ENCODE measurements around the gene PLXNA2.

Gene PLXNA2

GRCh38 chr1:208178091-208178529, 66.1 kb downstream of the PLXNA2 start:
- DNase-seq (ENCODE audit: low spot score), result no peak

- DNase-seq (ENCODE audit: low spot score), result no peak
These were observed 66.5 kb downstream of the PLXNA2 start for GRCh38 chr1:208177656-208178055.

GRCh38 chr1:208176649-208177048, 67.5 kb downstream of the PLXNA2 start:
- no peak for DNase-seq (ENCODE audit: low spot score)

DNA sequence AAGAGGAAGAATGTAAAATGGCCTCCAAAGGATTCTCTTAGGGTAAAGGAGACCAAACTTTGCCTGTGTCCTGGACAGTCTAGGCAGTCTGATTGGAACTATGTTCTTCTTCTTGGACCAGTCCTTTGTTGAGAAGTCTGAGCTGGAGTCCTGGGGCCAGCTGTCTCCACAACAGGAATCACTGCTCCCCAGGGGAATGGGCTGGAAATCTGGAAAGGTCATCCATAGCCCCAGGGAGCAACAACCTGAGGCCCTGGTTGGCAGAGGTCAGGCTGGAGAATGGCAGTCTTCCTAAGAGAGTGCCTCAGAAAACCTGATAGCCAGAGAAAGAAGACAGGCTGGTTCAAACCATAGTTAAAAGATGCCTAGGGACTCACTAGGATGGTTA, 68.7 kb downstream of the PLXNA2 start:
- no peak for DNase-seq (ENCODE audit: low spot score)

DNA sequence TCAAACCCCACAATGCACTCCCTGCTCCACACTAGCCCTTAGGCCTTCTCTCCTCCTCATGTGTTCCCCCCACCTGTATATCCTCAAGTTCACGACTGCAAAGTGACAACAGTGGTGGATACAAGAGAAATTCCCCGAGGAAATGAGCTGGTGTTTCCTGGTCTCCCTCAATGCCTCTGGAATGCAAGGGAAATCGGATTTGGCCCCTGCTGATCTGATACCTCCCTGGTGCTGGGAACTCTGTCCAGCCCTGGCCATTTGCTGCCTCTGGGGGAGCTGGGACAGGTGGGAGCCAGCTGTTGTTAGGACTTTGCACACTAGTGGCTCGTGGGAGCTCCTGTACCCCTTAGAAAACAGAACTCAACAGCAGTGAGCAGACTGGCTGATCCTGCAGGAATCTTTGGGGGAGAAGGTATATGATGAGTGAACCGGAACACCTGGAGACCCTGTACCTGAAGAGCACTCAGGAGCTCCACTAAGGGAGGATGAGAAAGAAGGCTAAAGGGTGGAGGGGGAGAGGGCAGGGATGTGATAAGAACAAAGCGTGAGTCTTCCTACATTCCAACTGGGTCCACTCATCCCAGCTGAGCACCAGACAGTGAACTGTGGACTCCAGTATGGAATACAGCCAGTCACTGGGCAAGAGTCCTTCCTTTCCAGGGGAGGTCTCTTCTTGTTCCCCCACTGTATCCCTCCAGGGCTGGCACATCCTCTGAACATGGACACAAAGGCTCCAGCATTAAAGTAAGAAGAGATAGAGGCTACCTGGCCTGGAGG, 69.3 kb downstream of the PLXNA2 start:
- no peak for DNase-seq (ENCODE audit: low spot score)

GRCh38 chr1:208174200-208174599, 70.0 kb downstream of the PLXNA2 start:
- no peak for DNase-seq (ENCODE audit: low spot score)

- DNase-seq (ENCODE audit: low spot score), result no peak
These were observed 70.4 kb downstream of the PLXNA2 start for GRCh38 chr1:208173749-208174148.

DNA sequence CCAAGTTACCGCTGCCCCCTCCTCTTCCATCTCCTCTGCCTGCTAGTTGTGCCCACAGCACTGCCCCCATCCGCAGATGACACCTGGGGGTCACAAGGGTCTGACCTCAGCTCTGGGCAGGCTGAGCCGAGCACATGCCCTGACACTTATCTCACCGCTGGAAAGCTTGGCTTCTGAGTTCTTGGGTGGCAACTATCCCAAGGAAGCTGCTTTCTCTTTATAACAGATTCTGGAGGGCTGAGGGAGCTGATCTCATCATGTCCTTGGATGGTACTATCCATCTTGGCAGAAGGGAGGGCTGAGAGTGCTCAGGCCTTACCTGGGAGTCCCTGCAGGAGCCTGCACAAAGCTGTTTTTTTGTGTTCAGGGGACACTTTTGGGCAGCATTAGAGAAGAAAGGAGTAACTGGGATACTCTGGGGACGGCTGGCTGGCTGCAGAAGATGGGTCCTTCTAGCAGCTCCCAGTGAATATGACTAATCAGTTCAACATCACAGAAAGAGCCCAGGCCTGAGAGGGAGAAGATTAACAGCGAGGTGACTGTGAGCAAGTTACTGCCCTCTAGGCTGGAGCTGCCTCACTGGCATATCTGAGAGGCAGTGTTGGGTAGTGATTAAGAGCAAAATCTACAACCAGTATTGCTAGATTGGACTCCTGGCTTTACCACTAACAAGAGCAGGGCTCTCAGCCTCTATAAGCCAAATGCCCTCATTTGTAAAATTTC, 71.6 kb downstream of the PLXNA2 start:
- DNase-seq (ENCODE audit: low spot score), result no peak

DNA sequence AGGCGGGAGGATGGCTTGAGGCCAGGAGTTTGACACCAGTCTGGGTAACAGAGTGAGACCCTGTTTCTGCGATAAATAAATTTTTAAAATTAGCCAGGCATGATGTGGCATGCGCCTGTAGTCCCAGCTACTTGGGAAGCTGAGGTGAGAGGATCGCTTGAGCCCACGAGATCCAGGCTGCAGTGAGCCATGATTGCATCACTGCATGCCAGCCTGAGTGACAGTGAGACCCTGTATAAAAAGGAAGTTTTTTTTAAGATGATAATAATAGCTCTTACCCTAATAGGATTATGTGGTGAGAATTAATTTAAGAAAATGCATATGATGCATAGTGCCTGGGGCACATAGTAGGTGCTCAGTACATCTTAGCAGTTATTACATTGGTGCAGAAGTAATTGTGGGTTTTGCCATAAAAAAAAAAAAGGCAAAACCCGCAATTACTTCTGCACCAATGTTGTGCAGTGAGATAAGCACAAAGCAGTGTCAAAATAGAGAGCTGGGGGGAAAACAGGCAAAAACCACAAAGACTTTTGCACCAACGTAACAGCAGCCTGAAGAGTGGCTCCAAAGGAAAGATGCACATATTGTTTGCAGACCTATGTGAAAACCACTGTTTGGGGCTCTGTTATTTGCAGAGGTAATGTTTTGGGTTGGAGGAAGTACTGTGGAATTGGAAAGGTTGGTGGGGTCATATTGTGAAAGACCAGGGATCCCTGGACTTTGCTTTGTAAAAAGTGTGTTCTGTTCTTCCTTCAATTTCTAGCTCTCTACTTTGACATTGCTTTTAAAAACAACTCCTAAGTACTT, 72.4 kb downstream of the PLXNA2 start:
- DNase-seq (ENCODE audit: low spot score), result no peak

GRCh38 chr1:208170252-208170651, 73.9 kb downstream of the PLXNA2 start:
- DNase-seq (ENCODE audit: low spot score), result no peak

DNA sequence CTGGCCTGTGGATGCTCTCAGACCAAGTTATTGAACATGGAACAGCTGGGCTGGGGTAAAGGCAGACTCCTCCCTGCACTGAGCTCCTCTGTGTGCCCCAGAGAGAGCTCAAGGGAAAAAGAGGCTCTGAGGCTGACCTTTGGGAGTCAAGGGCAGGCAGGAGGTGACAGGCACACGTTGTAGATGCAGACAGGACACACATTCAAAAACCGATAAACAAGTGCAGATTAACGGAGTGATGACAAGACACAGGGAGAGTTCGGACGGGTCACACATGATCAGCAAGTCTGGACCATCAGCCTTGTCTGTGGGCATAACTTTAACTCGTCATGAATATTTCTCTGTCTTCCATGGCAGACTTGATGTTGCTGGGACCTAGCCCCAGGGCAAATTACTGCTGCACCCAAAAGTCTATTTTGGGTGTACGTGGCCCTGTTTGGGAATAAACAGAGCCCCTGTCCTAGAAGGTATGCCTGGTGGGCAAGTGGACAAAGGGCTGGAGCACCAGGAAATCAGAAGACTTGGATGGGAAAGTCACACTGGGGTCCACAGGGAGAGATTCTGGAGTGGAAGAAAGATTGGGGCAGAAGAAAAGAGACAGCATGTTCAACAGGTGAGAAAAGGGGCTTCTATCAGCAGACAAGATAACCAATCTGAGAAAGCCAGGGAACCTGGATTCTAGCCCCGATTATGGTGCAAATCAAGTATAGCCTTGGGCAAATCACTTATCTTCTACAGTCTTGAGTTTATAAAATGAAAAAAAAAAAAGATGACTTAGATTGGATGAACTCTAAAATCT, 74.9 kb downstream of the PLXNA2 start:
- DNase-seq (ENCODE audit: low spot score), result no peak

DNA sequence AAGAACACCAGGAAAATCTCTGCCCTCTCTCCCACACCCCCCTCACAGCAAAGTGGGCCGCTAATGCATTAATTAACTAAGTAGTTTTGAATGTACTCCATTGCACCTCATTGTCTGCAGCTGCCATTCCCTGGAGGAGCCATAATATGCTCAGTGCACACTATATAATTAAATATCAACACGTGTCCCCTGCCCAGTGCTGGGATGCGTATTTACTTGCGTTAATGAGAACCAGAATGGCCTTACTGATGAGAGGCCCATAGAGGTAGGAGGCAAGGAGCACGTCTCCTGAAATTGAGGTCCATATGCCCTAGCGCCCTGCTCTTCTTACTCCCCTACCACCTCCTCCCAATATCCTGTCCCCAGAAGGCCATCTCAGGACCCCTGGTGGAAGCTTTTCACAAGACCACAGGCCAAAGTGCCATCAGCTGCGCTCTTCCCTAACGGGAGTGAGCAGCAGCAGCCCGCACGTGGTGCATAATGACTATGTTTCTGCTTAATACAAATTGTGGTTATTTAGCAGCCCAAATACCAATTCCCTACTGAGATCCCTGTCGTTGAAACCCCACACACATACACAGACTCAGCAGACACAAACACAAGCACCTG, 76.8 kb downstream of the PLXNA2 start:
- no peak for DNase-seq (ENCODE audit: low spot score)

DNA sequence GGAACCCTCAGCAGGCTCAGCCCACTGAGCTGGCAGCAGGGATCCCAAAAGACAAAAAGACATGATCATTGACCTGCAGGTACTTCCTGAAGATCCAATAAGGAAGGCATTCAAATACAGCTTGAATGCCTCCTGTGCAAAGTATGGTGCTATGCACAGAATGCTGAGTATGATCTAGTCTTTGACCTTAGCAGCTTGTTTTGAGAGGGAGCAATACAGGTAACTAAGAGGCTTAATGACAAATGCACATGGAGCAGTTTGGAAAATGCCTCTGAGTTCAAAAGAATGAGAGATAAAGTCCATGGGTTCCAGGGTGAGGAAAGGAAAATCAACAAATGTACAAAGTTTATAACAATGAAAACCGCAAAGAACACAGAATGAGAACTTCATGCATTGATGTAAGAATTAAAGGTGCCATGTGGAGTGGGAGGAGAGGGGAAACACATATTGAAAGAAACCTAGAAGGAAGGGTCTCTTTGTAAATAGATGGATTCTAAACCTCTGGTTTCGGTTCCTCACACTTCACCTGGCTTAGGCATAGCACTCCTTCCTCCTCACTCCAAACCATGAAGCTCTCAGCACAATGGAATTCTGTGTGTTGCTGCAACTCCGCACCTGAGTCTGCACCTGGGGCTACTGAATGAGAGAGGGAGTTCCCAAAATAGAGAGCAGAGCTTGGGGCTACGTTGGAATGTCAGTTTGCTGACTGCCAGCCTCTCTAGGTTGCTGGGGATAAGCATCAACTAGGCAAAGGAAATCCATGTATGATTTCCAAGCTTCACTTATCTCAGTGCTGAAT, 77.6 kb downstream of the PLXNA2 start:
- DNase-seq (ENCODE audit: low spot score), result no peak

- no peak for DNase-seq (ENCODE audit: low spot score)
These were observed 78.5 kb downstream of the PLXNA2 start for GRCh38 chr1:208165659-208166058.

GRCh38 chr1:208164609-208165008, 79.6 kb downstream of the PLXNA2 start:
- no peak for DNase-seq (ENCODE audit: low spot score)

GRCh38 chr1:208163539-208163938, 80.6 kb downstream of the PLXNA2 start:
- DNase-seq (ENCODE audit: low spot score), result no peak

DNA sequence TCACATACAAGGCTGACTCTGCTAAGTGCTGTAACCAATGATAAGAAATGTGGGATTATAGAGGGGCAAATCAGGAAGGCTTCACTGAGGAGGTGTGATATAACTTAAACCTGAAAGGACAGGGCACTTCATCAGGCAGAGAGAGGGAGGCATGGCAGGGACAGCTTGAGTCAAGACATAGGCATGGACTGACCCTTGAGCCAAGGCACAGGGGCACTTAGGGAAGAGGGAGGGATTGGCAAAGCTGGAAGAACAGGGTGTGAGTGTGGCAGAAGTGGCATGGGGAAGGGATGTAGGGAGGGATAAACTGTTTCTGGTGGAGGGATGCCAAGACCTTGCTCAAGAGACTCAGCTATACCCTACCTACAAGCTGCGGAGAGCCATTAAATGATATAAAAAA, 81.3 kb downstream of the PLXNA2 start:
- no peak for DNase-seq (ENCODE audit: low spot score)

GRCh38 chr1:208161656-208162375, 82.4 kb downstream of the PLXNA2 start:
- no peak for DNase-seq (ENCODE audit: low spot score)

GRCh38 chr1:208161005-208161404, 83.2 kb downstream of the PLXNA2 start:
- DNase-seq (ENCODE audit: low spot score), result no peak

- DNase-seq (ENCODE audit: low spot score), result no peak
These were observed 83.8 kb downstream of the PLXNA2 start for GRCh38 chr1:208160259-208160819.

All from putamen (tissue), 1 donor.